Esophagus squamous epithelium (tissue), 5 donors: Measurements from ENCODE around the gene UBL3. TPM values are rescaled to one million over a fixed set of nuclear protein-coding genes. Genes with fewer than 3 reads are reported as not detected.

ENCODE experiments used
- DNase-seq: peaks from one replicate; lab custom pipeline; 2025; lab: John Stamatoyannopoulos, UW
- H3K27ac ChIP-seq, 4 donors: fragments of 200-600 bp; sonication (generic); one replicate each; pipeline ENCODE4 v1.5.1; 2016 to 2019; ENCODE audit warnings: mild to moderate bottlenecking in 1 of 4
- H3K27me3 ChIP-seq, 4 donors: fragments of 200-600 bp; sonication (generic); 1 replicate in 3 of 4; 2 replicates in 1 of 4; pipeline versions ENCODE4 v1.5.1 to v1.6.0; 2017 to 2021; ENCODE audit warnings: antibody characterized with exemption in 1 of 4
- H3K36me3 ChIP-seq, 3 donors: fragments of 200-600 bp; sonication (generic); one replicate each; pipeline ENCODE4 v1.5.1; 2016 to 2019
- H3K4me1 ChIP-seq, 3 donors: fragments of 200-600 bp; sonication (generic); one replicate each; pipeline ENCODE4 v1.5.1; 2017 to 2019
- H3K4me3 ChIP-seq, 4 donors: fragments of 200-600 bp; sonication (generic); 1 replicate in 3 of 4; 2 replicates in 1 of 4; pipeline ENCODE4 v1.5.1; 2016 to 2019; ENCODE audit warnings: mild to moderate bottlenecking in 2 of 4, moderate library complexity in 1 of 4
- H3K9me3 ChIP-seq, 3 donors: fragments of 200-600 bp; sonication (generic); one replicate each; pipeline ENCODE4 v1.5.1; 2016 to 2019
- POLR2A ChIP-seq, 4 donors: fragments of 450-650 bp; IDR thresholded peaks; one replicate each; pipeline ENCODE4 v1.6.1; 2017; ENCODE audit warnings: antibody characterized with exemption in 4 of 4, mild to moderate bottlenecking in 4 of 4, moderate library complexity in 3 of 4
- WGBS, 2 donors: methylation state at CpG; one replicate each; pipeline ENCODE4 v1.1.5; 2018; 5-methylcytosine and 5-hydroxymethylcytosine counted together
- intact Hi-C: fragments of 100-400 bp; cut with DNase I; formaldehyde crosslinking; loops from one replicate; pipeline ENCODE4 v1.15.0; 2022
- total RNA-seq, 4 donors: library from RNA; depleted of rRNA; stranded (reverse); fragments of >200 nt; gene quantifications; one replicate each; pipeline ENCODE4 v1.1.0, GENCODE V29; 2016
- TF ChIP-seq, protein P1 (sequence below), 6 experiments: fragments of 450-650 bp in 4 of 6; fragments of 200-600 bp in 2 of 6; sonication (generic) in 2 of 6; IDR thresholded peaks; one replicate each; pipeline ENCODE4 v1.5.1; 2016 to 2019; ENCODE audit warnings: antibody characterized with exemption in 6 of 6, mild to moderate bottlenecking in 4 of 6, moderate library complexity in 4 of 6
- donor health status: DM: yes; HTN: yes; CAD: no.

The UBL3 gene
- total RNA-seq, 4 donors from 2014 or later: 28.1 to 47.1 (median 35.4) TPM

DNA sequence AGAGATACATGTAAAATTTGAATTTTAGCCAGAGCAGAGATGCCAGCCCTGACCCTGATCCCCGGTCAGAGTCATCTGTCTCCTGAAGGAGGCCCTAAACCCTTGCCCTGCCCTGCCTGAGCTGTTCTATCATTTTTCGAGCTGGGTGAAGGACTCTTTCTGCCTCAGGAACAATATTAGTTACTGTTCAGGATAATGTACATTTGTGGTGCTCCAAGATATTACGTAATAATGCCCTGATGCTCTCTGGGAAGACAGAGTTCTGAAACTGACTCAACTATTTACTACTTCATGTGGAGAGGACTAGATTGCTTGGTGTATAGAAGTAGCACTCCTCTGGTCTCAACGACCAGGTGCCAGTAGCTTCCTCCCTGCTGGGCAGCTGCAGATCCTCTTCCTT is 37.9 kb upstream of the UBL3 start:
- Histone ChIP-seq H3K4me3 (no peak overlapping the region), H3K27me3 (no peaks in the 10 kb centered on the region), H3K27ac (no peak overlapping the region), H3K4me1 (no peaks in the 10 kb centered on the region), H3K9me3 (no peaks in the 10 kb centered on the region), H3K36me3 (no peaks in the 10 kb centered on the region)
- WGBS, 2 donors: 74% methylated on average over 2 to 4 of the region's 4 CpGs
- DNase-seq: no peak
- intact Hi-C loops: no loop called here
- no peak for TF ChIP-seq POLR2A (IDR thresholded peaks at IDR 0.05)
- TF ChIP-seq, protein P1, sequence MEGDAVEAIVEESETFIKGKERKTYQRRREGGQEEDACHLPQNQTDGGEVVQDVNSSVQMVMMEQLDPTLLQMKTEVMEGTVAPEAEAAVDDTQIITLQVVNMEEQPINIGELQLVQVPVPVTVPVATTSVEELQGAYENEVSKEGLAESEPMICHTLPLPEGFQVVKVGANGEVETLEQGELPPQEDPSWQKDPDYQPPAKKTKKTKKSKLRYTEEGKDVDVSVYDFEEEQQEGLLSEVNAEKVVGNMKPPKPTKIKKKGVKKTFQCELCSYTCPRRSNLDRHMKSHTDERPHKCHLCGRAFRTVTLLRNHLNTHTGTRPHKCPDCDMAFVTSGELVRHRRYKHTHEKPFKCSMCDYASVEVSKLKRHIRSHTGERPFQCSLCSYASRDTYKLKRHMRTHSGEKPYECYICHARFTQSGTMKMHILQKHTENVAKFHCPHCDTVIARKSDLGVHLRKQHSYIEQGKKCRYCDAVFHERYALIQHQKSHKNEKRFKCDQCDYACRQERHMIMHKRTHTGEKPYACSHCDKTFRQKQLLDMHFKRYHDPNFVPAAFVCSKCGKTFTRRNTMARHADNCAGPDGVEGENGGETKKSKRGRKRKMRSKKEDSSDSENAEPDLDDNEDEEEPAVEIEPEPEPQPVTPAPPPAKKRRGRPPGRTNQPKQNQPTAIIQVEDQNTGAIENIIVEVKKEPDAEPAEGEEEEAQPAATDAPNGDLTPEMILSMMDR (IDR thresholded peaks at IDR 0.05): no peak

DNA sequence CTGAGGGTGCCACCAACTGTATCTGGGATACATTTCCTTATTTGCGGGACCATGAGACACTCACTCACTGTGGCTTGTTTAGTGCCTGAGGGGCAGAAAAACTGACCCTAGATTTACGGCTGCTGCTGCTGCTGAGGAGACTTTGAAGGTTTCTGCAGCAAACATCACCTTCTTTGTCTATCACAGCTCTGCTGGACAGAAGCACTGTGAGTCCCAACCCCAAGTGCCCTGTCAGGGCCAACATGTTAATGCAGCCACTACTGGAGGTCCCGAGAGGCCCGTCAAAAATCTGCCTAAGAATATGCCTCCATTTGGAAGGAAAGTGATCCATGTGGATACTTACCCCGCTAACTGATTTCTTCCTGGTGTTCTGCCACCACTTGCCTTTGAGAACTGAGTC is 37.3 kb upstream of the UBL3 start:
- no peak overlapping the region for H3K27ac ChIP-seq
- H3K27me3 ChIP-seq: no peaks in the 10 kb centered on the region
- no peak overlapping the region for H3K4me3 ChIP-seq
- no peak for TF ChIP-seq POLR2A (IDR thresholded peaks at IDR 0.05)
- TF ChIP-seq, protein P1 (IDR thresholded peaks at IDR 0.05): no peak
- no peaks in the 10 kb centered on the region for H3K4me1 ChIP-seq
- no peak for DNase-seq
- 73 to 81% methylated on average over 5 of the region's 5 CpGs for WGBS, 2 donors
- H3K9me3 ChIP-seq: no peaks in the 10 kb centered on the region
- H3K36me3 ChIP-seq: no peaks in the 10 kb centered on the region
- intact Hi-C loops: no loop called here

DNA sequence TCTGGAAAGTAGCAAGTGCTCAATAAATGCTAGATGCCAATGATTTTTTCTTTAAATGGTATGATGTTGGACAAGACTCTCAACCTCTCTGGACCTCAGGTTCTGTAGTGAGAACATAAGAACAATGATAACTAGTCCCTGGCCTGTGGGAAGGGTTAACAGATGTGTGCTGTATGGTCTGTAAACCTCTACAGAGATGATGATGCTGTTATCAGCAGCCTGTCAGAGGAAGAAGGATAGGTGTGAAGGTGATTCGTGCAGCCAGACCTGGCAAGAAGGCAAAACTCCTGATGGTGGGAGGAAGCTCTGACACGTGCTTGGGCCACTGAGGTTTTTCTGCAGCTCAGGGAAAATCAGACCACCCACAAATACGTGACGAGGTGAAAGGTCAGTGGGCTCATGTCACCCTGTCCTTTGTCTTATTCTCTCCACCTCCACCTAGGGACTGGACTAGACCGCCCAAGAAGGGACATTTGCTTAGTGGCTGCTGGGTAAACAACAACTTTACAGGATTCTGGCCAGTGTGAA is 36.7 kb upstream of the UBL3 start:
- no peak for TF ChIP-seq POLR2A (IDR thresholded peaks at IDR 0.05)
- TF ChIP-seq, protein P1 (IDR thresholded peaks at IDR 0.05): no peak
- 56 to 62% methylated on average over 5 of the region's 5 CpGs for WGBS, 2 donors
- DNase-seq: no peak
- H3K4me3 ChIP-seq: no peak overlapping the region
- H3K9me3 ChIP-seq: no peaks in the 10 kb centered on the region
- no peaks in the 10 kb centered on the region for H3K27me3 ChIP-seq
- intact Hi-C loops: no loop called here
- H3K27ac ChIP-seq: no peak overlapping the region
- H3K36me3 ChIP-seq: no peaks in the 10 kb centered on the region
- no peaks in the 10 kb centered on the region for H3K4me1 ChIP-seq

DNA sequence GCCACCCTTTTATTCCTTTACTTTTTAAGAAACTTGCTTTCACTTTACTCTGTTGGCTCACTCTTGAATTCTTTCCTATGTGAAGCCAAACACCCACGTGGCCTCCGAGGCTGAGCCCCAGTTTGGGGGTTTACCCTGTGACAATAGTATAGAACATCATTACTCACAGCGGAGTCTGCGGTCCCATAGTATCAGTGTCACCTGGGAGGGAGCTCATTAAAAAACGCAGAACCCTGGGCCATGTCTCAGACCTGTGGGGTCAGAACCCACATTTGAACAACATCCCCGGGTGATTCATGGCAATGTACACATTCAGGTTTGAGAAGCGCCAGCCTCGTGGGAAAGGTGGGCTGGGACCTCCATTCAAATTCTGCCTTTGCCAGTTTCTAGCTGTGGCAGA is 36.0 kb upstream of the UBL3 start:
- DNase-seq: no peak
- WGBS, 2 donors: 37 to 48% methylated on average over 2 to 6 of the region's 8 CpGs
- intact Hi-C loops: no loop called here
- H3K9me3 ChIP-seq: no peaks in the 10 kb centered on the region
- no peaks in the 10 kb centered on the region for H3K4me1 ChIP-seq
- no peak overlapping the region for H3K4me3 ChIP-seq
- no peaks in the 10 kb centered on the region for H3K36me3 ChIP-seq
- TF ChIP-seq, protein P1 (IDR thresholded peaks at IDR 0.05): no peak
- TF ChIP-seq POLR2A (IDR thresholded peaks at IDR 0.05): no peak
- H3K27me3 ChIP-seq: no peaks in the 10 kb centered on the region
- H3K27ac ChIP-seq: no peak overlapping the region

GRCh38 chr13:29885989-29886388 is 35.6 kb upstream of the UBL3 start:
- no peak for DNase-seq
- no peaks in the 10 kb centered on the region for H3K36me3 ChIP-seq
- H3K9me3 ChIP-seq: no peaks in the 10 kb centered on the region
- no peak for TF ChIP-seq POLR2A (IDR thresholded peaks at IDR 0.05)
- TF ChIP-seq, protein P1 (IDR thresholded peaks at IDR 0.05): no peak
- 79 to 80% methylated on average over 1 of the region's 1 CpG for WGBS, 2 donors
- no peaks in the 10 kb centered on the region for H3K27me3 ChIP-seq
- no peak overlapping the region for H3K4me3 ChIP-seq
- intact Hi-C loops: no loop called here
- no peak overlapping the region for H3K27ac ChIP-seq
- no peaks in the 10 kb centered on the region for H3K4me1 ChIP-seq
